Endothelial cell (in vitro differentiated cells): ENCODE results near the gene GRM3. TPM values are rescaled to one million over a fixed set of nuclear protein-coding genes. Genes with fewer than 3 reads are reported as not detected.

Experiments
- DNase-seq: peaks from one replicate; pipeline ENCODE4 v3.0.0; 2021; ENCODE audit warnings: low spot score
- H3K27ac Mint-ChIP-seq: one replicate; pipeline ENCODE4 v1.8.0; 2021; ENCODE audit warnings: mixed read lengths, inconsistent platforms; ENCODE audit not compliant: unreplicated experiment
- H3K27me3 Mint-ChIP-seq: one replicate; pipeline ENCODE4 v1.8.0; 2021; ENCODE audit warnings: mild to moderate bottlenecking, moderate library complexity, mixed read lengths, inconsistent platforms; ENCODE audit not compliant: unreplicated experiment
- H3K36me3 Mint-ChIP-seq: one replicate; pipeline ENCODE4 v1.8.0; 2021; ENCODE audit warnings: mild to moderate bottlenecking, low read depth, mixed read lengths, inconsistent platforms; ENCODE audit not compliant: unreplicated experiment
- H3K4me1 Mint-ChIP-seq: one replicate; pipeline ENCODE4 v1.8.0; 2021; ENCODE audit warnings: mild to moderate bottlenecking, mixed read lengths, inconsistent platforms; ENCODE audit not compliant: unreplicated experiment
- H3K4me3 Mint-ChIP-seq: one replicate; pipeline ENCODE4 v1.8.0; 2021; ENCODE audit warnings: mild to moderate bottlenecking, mixed read lengths, inconsistent platforms; ENCODE audit not compliant: unreplicated experiment
- H3K9me3 Mint-ChIP-seq: one replicate; pipeline ENCODE4 v1.8.0; 2021; ENCODE audit warnings: mixed read lengths, inconsistent platforms; ENCODE audit not compliant: unreplicated experiment
- total RNA-seq: library from RNA; stranded (reverse); fragmentation: NEBNext Ultra II Directional; extraction: Animal tissue kit (Norgen Biotek cat#: 25700); gene quantifications from one replicate; pipeline ENCODE4 v1.2.1, GENCODE V29; 2021; ENCODE audit not compliant: unreplicated experiment
- TF ChIP-seq, protein P1 (sequence below): fragments of 200-600 bp; sonication (generic); IDR thresholded peaks from one replicate; pipeline ENCODE4 v1.5.0; 2021; ENCODE audit warnings: antibody characterized with exemption; ENCODE audit not compliant: unreplicated experiment

Gene GRM3
- total RNA-seq, 1 donor from 2014 or later, result not detected

DNA sequence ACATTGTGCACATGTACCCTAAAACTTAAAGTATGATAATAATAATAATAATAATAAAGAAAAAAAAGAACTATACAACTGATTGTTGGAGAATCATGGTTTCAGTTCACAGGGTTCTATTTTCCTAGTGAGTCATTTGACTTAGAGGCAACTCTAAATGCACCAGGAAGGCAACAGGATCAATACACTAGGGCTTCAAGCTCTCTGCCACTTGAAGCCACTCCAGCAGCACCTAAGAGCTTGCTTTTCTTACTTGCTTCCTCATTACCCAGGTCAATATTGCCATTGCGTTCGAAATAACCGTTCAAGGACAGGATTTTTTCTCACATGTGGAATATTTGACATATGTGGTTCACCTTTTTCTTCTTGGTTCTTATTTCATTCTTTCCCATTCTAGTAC, 189.7 kb downstream of the GRM3 start:
- H3K27ac Mint-ChIP-seq, result no peak overlapping the region
- H3K27me3 Mint-ChIP-seq, result no peaks in the 10 kb centered on the region
- TF ChIP-seq, protein P1, sequence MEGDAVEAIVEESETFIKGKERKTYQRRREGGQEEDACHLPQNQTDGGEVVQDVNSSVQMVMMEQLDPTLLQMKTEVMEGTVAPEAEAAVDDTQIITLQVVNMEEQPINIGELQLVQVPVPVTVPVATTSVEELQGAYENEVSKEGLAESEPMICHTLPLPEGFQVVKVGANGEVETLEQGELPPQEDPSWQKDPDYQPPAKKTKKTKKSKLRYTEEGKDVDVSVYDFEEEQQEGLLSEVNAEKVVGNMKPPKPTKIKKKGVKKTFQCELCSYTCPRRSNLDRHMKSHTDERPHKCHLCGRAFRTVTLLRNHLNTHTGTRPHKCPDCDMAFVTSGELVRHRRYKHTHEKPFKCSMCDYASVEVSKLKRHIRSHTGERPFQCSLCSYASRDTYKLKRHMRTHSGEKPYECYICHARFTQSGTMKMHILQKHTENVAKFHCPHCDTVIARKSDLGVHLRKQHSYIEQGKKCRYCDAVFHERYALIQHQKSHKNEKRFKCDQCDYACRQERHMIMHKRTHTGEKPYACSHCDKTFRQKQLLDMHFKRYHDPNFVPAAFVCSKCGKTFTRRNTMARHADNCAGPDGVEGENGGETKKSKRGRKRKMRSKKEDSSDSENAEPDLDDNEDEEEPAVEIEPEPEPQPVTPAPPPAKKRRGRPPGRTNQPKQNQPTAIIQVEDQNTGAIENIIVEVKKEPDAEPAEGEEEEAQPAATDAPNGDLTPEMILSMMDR, result no peak
- H3K36me3 Mint-ChIP-seq, result no peaks in the 10 kb centered on the region
- H3K4me3 Mint-ChIP-seq, result no peak overlapping the region
- peaks cover 8% of the 10 kb centered on the region for H3K4me1 Mint-ChIP-seq
- DNase-seq, result no peak
- no peaks in the 10 kb centered on the region for H3K9me3 Mint-ChIP-seq

DNA sequence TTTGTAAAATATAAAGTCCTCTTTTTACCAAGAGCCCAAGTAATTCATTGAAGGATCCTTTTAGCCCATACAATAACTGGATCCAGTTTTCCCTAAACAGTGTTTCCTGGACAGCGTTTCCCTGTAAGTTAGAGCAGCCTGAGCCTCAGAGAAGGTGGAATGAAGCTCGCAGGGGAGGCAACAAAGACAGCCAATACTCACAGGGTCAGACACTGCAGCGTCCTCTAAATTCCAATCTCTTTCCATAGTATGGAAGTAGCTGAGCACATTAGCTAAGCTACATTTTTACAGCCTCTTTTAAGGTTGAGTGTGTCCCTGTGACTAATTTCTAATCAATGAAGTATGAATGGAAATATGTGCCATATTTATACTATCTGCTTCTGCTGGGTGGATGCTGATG, 193.5 kb downstream of the GRM3 start:
- TF ChIP-seq, protein P1, result no peak
- no peaks in the 10 kb centered on the region for H3K36me3 Mint-ChIP-seq
- DNase-seq, result no peak
- H3K27ac Mint-ChIP-seq, result no peak overlapping the region
- H3K9me3 Mint-ChIP-seq, result no peaks in the 10 kb centered on the region
- peaks cover 8% of the 10 kb centered on the region for H3K4me1 Mint-ChIP-seq
- no peak overlapping the region for H3K4me3 Mint-ChIP-seq
- H3K27me3 Mint-ChIP-seq, result no peaks in the 10 kb centered on the region

DNA sequence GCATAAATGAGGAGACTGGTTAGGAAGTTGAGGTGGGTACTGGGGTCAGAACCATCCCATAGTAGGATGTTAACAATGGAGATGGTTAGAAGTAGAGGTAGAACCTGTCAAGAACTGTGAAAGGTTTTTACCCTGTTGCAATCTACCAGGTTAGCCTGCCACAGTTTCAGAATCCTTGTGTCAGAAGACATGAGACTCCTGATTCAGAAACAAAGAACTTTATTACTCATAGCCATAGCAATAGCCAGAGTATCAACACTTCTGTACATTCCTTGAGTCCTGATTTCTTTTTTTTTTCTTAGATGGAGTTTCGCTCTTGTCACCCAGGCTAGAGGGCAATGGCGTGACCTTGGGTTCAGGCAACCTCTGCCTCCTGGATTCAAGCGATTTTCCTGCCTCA, 200.9 kb downstream of the GRM3 start:
- no peaks in the 10 kb centered on the region for H3K36me3 Mint-ChIP-seq
- no peaks in the 10 kb centered on the region for H3K9me3 Mint-ChIP-seq
- H3K4me3 Mint-ChIP-seq, result no peak overlapping the region
- H3K4me1 Mint-ChIP-seq, result peaks cover 9% of the 10 kb centered on the region
- no peak for DNase-seq
- TF ChIP-seq, protein P1, result no peak
- no peaks in the 10 kb centered on the region for H3K27me3 Mint-ChIP-seq
- H3K27ac Mint-ChIP-seq, result no peak overlapping the region

DNA sequence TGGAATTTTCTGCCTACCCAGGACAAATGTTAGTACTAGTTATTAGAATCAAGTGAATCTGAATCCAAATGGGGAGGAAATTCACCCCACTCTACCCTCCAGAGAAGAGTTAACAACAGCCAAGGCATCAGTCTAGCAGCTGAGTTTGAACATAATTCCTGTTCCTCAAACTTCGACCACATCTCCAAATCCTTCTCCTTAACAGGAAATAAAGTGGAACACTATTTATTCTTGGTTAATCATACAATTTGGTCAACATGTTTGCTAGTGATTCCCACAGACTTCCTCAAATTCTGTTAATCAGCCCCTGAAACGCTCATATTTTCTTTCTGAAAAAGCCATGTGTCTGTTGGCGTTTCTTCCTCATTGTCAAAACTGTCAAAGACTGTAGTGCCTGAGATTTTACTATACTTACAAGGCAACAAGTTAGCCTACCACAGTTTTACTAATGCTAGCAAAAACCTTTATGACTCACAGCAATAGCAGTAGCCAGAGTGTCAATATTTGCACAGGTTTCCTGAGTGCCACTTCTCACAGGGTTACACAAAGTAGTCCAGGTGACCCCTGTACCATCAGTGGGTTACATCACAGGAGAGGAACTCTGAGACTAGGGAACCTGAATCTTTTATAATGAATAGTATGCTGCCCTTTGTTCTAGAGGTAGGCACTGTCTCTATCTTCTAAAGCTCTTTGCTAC, 202.9 kb downstream of the GRM3 start:
- H3K36me3 Mint-ChIP-seq, result no peaks in the 10 kb centered on the region
- H3K27ac Mint-ChIP-seq, result no peak overlapping the region
- DNase-seq, result no peak
- no peaks in the 10 kb centered on the region for H3K9me3 Mint-ChIP-seq
- H3K4me3 Mint-ChIP-seq, result no peak overlapping the region
- TF ChIP-seq, protein P1, result no peak
- H3K27me3 Mint-ChIP-seq, result no peaks in the 10 kb centered on the region
- H3K4me1 Mint-ChIP-seq, result peaks cover 9% of the 10 kb centered on the region

DNA sequence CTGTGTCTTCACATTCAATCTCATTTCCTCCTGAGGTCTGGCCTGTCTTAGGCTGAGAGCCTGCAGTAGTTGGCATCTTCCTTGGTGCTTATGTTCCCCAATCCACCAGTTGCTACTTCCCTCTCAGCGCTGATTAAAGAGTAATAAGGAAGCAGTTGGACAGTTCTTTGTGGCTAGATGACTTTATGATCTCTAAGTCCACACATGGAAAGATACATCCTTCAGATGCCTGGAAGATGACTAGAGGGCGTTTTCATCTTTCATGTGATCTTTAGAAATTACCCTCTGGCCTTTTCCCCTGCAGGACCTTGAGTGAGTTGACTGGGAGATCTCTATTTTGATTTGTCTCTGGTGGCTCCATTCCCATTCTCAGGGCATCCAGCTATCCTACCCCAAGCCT, 204.5 kb downstream of the GRM3 start:
- no peak for DNase-seq

More for the DNA sequence above, 204.5 kb downstream of the GRM3 start:
- Mint-ChIP-seq H3K27me3 (no peaks in the 10 kb centered on the region), H3K4me3 (no peak overlapping the region), H3K9me3 (no peaks in the 10 kb centered on the region), H3K27ac (no peak overlapping the region), H3K36me3 (no peaks in the 10 kb centered on the region), H3K4me1 (peaks cover 5% of the 10 kb centered on the region)
- TF ChIP-seq, protein P1, result no peak
